Lower lobe of right lung (tissue), 2 donors: Measurements from ENCODE around the gene CALML3. TPM values are rescaled to one million over a fixed set of nuclear protein-coding genes. Genes with fewer than 3 reads are reported as not detected.
A peak's percentile ranks its signal among the peaks of the same experiment; 100 is the strongest.

Experiments
- ATAC-seq, 2 donors: fragments of 200-7000 bp; cut with Tn5 transposase; one replicate each; pipeline ENCODE4 v1.9.1; 2020 to 2022; ENCODE audit warnings: mild to moderate bottlenecking in 2 of 2, moderate library complexity in 2 of 2
- DNase-seq: peaks from one replicate; pipeline ENCODE4 v3.0.0-alpha.2; 2020
- H3K27ac ChIP-seq: fragments of 200-600 bp; one replicate; pipeline ENCODE4 v1.8.0; 2022
- H3K27me3 ChIP-seq: fragments of 200-600 bp; one replicate; pipeline ENCODE4 v1.8.0; 2022; ENCODE audit warnings: low read depth
- H3K36me3 ChIP-seq: fragments of 200-600 bp; one replicate; pipeline ENCODE4 v1.8.0; 2022; ENCODE audit warnings: mild to moderate bottlenecking
- H3K4me1 ChIP-seq: fragments of 200-600 bp; one replicate; pipeline ENCODE4 v1.8.0; 2022
- H3K4me3 ChIP-seq: fragments of 200-600 bp; one replicate; pipeline ENCODE4 v1.8.0; 2022; ENCODE audit warnings: mild to moderate bottlenecking
- H3K9me3 ChIP-seq: fragments of 200-600 bp; one replicate; pipeline ENCODE4 v1.8.0; 2022
- intact Hi-C: fragments of 100-400 bp; cut with DNase I; formaldehyde crosslinking; loops from one replicate; pipeline ENCODE4 v1.11.0; 2022
- total RNA-seq: library from RNA; stranded (reverse); fragmentation: NEBNext Ultra II Directional; extraction: Animal tissue kit (Norgen Biotek cat#: 25700); gene quantifications from one replicate; pipeline ENCODE4 v1.2.1, GENCODE V29; 2021
- TF ChIP-seq, protein P1 (sequence below): fragments of 200-600 bp; IDR thresholded peaks from one replicate; pipeline ENCODE4 v1.8.0; 2022; ENCODE audit warnings: antibody characterized with exemption, mild to moderate bottlenecking
- donor health status: DM: no; HTN: yes; CAD: no; lungs with severe emphysema.

Gene CALML3
- total RNA-seq, 1 donor from 2014 or later: not detected

GRCh38 chr10:5575482-5576153, 50.9 kb downstream of the CALML3 start:
- ATAC-seq: peak in 1 of 2 donors; percentile 12
- intact Hi-C loops: no loop called here
- Histone ChIP-seq H3K9me3 (no peaks in the 10 kb centered on the region), H3K4me3 (no peak overlapping the region), H3K4me1 (no peaks in the 10 kb centered on the region), H3K36me3 (no peaks in the 10 kb centered on the region), H3K27ac (no peak overlapping the region), H3K27me3 (no peaks in the 10 kb centered on the region)
- TF ChIP-seq, protein P1, sequence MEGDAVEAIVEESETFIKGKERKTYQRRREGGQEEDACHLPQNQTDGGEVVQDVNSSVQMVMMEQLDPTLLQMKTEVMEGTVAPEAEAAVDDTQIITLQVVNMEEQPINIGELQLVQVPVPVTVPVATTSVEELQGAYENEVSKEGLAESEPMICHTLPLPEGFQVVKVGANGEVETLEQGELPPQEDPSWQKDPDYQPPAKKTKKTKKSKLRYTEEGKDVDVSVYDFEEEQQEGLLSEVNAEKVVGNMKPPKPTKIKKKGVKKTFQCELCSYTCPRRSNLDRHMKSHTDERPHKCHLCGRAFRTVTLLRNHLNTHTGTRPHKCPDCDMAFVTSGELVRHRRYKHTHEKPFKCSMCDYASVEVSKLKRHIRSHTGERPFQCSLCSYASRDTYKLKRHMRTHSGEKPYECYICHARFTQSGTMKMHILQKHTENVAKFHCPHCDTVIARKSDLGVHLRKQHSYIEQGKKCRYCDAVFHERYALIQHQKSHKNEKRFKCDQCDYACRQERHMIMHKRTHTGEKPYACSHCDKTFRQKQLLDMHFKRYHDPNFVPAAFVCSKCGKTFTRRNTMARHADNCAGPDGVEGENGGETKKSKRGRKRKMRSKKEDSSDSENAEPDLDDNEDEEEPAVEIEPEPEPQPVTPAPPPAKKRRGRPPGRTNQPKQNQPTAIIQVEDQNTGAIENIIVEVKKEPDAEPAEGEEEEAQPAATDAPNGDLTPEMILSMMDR: no peak
- peak; percentile 42 for DNase-seq

GRCh38 chr10:5576154-5576748, 51.5 kb downstream of the CALML3 start:
- DNase-seq (no peak), ATAC-seq (peak in 1 of 2 donors; percentile 8)
- H3K4me3 ChIP-seq: no peak overlapping the region
- H3K36me3 ChIP-seq: no peaks in the 10 kb centered on the region
- H3K27me3 ChIP-seq: no peaks in the 10 kb centered on the region
- no peaks in the 10 kb centered on the region for H3K4me1 ChIP-seq
- no peak overlapping the region for H3K27ac ChIP-seq
- TF ChIP-seq, protein P1: no peak
- intact Hi-C loops: no loop called here
- no peaks in the 10 kb centered on the region for H3K9me3 ChIP-seq

Other genes starting within 250 kb of the CALML3 start
- gene UCN3, start 160.0 kb upstream of the CALML3 start, total RNA-seq: 0.53 TPM
- gene TUBAL3, start 120.1 kb upstream of the CALML3 start, total RNA-seq: not detected
- 46.7 TPM for gene NET1, start 112.4 kb upstream of the CALML3 start, total RNA-seq
- not detected for gene CALML5, start 25.4 kb upstream of the CALML3 start, total RNA-seq
- 27.6 TPM for gene ASB13, start 141.6 kb downstream of the CALML3 start, total RNA-seq
- 48.9 TPM for gene TASOR2, start 159.9 kb downstream of the CALML3 start, total RNA-seq